Activated CD8-positive, alpha-beta memory T cell treated with anti-CD3 and anti-CD28 coated beads for 4 hours (primary cell): ENCODE data around the gene SLC35F3.

Source experiments
- DNase-seq, 2 donors: peaks; one replicate each; pipeline ENCODE4 v3.0.0-alpha.2; 2020; ENCODE audit warnings: low read depth in 2 of 2

SLC35F3 gene

DNA sequence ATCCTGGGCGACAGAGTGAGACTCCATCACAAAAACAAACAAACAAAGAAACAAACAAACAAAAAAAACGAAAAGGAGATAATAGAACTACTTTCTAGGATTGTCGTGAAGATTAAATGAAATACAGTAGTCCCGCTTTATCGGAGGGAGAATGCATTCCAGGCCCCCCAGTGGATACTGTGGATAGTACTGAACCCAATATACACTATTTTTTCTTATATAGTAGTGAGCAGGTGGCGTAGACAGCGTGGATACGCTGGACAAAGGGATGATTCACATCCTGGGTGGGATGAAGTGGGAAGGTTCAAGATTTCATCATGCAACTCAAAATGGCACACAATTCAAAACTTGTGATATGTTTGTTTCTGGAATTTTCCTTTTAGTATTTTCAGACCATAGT, 8.0 kb downstream of the SLC35F3 start:
- no peak for DNase-seq

DNA sequence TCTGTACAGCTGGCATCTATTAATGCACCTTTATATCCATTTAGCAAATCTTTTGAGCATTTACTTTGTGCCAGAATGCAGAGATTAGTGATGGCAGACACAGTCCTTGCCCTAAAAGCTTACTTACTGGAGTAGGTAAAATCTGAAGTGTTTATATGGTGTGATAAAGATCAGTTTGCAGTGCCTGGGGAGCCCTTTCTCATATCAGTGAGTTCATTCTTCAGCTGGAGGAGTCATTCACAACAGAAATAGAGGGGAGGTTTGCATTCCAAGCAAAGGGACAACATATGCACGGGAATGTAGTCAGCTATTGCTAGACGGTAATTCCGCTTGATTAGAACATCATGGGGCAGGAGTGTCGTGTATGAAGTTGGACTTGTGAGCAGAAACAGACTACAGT, 8.4 kb downstream of the SLC35F3 start:
- no peak for DNase-seq

DNA sequence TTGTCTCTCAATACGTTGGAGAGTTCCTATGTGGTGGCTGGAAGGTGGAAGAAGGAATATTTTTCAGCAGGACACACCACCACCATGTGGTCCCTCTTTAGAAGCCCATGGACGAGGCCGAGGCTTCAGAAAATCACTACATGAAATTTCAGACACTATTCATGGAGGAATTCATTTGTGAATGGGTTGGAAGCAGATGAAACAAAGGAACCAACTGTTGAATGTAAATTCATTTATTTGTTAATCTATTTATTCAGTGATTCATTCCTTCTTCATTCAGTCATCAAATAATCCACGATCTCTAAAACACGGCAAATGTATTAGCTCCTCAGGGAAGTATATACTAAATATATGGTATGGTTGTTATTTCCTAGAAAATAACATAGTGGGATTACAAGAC, 12.2 kb downstream of the SLC35F3 start:
- no peak for DNase-seq

DNA sequence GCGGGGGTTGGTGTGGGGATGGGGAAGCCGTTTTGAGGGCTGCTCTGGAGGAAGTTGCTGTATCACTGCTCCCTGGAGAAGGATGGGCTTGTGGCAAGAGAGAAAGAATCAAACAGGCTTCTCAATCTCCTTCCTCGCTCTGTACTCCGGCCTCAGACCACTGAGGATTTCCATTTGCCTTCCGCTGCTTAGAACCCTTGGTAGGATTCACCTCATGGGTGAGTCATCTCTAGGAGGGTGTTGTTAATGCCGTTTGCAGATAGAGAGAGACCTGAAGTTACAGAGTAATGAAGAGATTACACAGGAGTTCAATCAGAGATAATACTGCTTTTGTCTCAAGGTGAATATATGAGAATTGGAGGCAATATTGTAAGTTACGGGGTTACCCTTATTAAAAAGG, 15.3 kb downstream of the SLC35F3 start:
- DNase-seq: no peak

- no peak for DNase-seq
These were observed 23.6 kb downstream of the SLC35F3 start for GRCh38 chr1:233928123-233928522.

DNA sequence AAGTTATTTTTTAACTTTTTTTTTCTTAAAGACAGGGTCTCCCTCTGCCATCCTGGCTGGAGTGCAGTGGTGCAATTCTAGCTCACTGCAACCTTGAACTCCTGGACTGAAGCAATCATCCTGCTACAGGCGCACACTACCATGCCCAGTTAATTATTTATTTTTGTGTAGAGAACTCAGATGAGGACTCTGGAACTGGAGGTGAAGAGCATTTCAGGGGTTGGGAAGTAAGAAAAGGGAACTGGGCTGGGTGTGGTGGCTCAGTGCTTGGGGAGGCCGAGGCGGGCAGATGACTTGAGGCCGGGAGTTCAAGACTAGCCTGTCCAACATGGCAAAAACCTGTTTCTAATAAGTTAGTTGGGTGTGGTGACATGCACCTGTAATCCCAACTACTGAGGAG, 28.9 kb downstream of the SLC35F3 start:
- DNase-seq: no peak

GRCh38 chr1:233935297-233935868, 30.9 kb downstream of the SLC35F3 start:
- no peak for DNase-seq

DNA sequence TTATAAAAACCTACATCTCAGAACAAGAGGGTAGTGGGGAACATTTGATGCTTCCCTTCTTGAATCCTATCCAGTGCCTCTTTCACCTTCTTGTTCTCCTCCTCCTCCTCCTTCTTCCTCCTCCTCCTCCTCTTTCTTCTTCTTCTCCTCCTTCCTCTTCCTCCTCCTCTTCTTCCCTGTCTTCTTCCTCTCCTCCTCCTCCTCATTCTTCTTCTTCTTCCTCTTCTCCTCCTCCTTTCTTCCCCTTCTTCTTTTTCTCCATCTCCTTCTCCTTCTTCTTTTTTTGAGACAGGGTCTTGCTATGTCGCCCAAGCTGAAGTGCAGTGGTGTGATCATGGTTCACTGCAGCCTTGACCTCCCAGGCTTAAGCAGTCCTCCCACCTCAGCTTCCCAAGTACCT, 31.9 kb downstream of the SLC35F3 start:
- DNase-seq: no peak

GRCh38 chr1:233936842-233937241, 32.4 kb downstream of the SLC35F3 start:
- DNase-seq: no peak

GRCh38 chr1:233938476-233938875, 34.0 kb downstream of the SLC35F3 start:
- no peak for DNase-seq

GRCh38 chr1:233939451-233939850, 35.0 kb downstream of the SLC35F3 start:
- DNase-seq: no peak

GRCh38 chr1:233940908-233941307, 36.4 kb downstream of the SLC35F3 start:
- no peak for DNase-seq

- DNase-seq: no peak
These were observed 40.1 kb downstream of the SLC35F3 start for GRCh38 chr1:233944601-233945000.

- no peak for DNase-seq
These were observed 41.1 kb downstream of the SLC35F3 start for GRCh38 chr1:233945573-233945972.

DNA sequence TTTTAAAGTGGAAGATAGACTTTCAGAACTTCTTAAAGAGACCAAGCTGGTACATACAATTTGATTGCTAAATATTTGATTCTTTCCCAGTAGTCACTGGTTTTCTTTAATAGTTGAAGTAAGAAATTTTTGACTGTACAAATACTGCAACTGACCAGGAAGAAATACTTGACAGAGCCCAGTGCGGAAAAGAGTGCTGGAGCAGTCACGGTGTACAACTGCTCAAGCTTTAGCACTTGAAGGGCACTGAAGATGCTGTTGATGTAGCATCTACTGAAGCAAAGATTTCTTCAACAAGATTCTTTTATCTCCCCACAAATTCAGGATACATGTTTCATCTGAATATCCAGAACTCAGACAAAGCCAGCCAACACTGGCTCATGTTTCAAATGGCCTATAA, 41.5 kb downstream of the SLC35F3 start:
- no peak for DNase-seq

DNA sequence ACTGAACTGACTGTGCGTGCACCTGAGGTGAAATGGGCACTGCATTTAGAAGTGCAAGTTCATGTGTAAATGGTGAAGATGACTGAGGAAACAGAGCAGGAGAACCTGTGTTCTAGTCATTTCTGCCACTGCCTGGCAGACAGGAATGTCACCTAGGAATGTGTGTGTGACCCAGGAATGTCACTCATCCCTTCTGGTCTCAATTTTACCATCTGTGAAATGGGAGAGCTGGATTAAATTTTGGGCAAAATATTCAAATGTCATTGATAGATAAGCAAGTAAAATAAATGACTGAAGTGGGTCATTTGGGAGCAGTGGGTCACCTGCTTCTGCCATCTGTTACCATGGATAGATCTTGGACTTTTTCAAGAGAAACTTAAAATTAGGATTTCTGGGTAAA, 42.2 kb downstream of the SLC35F3 start:
- DNase-seq: no peak

GRCh38 chr1:233951804-233952203, 47.3 kb downstream of the SLC35F3 start:
- no peak for DNase-seq

- no peak for DNase-seq
These were observed 53.2 kb downstream of the SLC35F3 start for GRCh38 chr1:233957691-233958090.

GRCh38 chr1:233959102-233959501, 54.6 kb downstream of the SLC35F3 start:
- no peak for DNase-seq

DNA sequence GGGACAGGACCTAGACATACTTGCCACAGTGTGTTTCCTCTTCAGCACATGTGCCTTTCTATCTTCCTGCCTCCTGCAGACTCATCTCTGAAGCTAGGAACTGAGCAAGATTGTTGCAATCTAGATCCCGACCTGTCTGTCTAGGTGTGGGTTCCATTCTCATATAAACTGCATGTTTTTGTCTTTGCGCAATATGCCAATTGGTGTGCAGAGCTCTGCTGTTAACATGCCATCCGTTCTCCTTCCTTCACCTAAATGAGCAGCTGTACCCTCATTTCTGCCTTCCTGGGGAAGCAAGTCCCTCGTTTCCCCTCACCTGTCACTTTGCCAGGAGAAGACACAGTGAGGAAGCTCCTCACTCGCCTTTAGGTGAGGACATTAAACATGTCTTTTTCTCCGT, 55.5 kb downstream of the SLC35F3 start:
- no peak for DNase-seq

DNA sequence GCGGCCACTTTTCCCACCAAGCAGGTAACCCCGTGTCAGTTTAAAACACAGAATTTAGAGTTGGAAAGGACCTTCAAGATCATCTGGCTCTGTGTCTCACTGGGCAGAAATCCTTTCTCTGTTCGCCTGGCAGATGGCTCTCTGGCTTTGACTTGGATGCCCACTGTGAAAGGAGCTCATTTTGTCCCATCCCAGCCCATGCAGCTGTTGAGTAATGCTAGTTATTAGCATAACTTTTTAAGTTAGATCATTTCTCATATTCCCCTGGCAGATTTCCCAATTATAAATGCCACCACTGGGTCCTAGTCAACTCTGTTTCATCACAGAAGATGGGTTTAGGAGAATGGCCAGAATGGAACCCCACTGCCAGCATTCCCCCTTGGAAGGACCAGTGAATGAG, 55.9 kb downstream of the SLC35F3 start:
- no peak for DNase-seq

- no peak for DNase-seq
These were observed 58.4 kb downstream of the SLC35F3 start for GRCh38 chr1:233962878-233963277.

- DNase-seq: no peak
These were observed 61.4 kb downstream of the SLC35F3 start for GRCh38 chr1:233965856-233966255.

- DNase-seq: no peak
These were observed 67.3 kb downstream of the SLC35F3 start for GRCh38 chr1:233971753-233972152.

- no peak for DNase-seq
These were observed 68.1 kb downstream of the SLC35F3 start for GRCh38 chr1:233972563-233972950.
